HL-60 (cell line): ENCODE measurements around the gene KSR2.

Source experiments
- CTCF ChIP-seq: IDR thresholded peaks from one replicate; pipeline ENCODE4 v1.5.1; 2011; ENCODE audit warnings: low read length, control low read depth, inconsistent platforms; ENCODE audit not compliant: insufficient read depth
- REST ChIP-seq: IDR thresholded peaks from 2 replicates; pipeline ENCODE4 v1.6.1; 2012; ENCODE audit warnings: low read depth; ENCODE audit not compliant: insufficient replicate concordance

GRCh38 chr12:117869551-117869950, 99.2 kb downstream of the KSR2 start:
- TF ChIP-seq CTCF, result no peak
- TF ChIP-seq REST, result no peak
